OCI-LY7 (cell line): Measurements from ENCODE around the gene PAQR4. TPM values are rescaled to one million over a fixed set of nuclear protein-coding genes. Genes with fewer than 3 reads are reported as not detected.

ENCODE experiments used
- BruUV-seq: library from RNA; stranded (reverse); fragments of 400-500 nt; replicated peaks from 2 replicates; lab custom pipeline; 2021; lab: Mats Ljungman, UMichigan
- CTCF ChIA-PET: fragments of 300-600 bp; sonication (Branson Sonifier 250); formaldehyde crosslinking; loops from one replicate; lab custom pipeline; 2022; ENCODE audit warnings: antibody characterized with exemption; ENCODE audit not compliant: unreplicated experiment; lab: Charles Lee
- POLR2A ChIA-PET: fragments of 300-600 bp; sonication (Branson Sonifier 250); formaldehyde crosslinking; loops from one replicate; lab custom pipeline; 2022; ENCODE audit warnings: antibody characterized with exemption; lab: Charles Lee
- DNase-seq: peaks from one replicate; pipeline ENCODE4 v3.0.0-alpha.2; 2015; ENCODE audit warnings: low spot score
- H2AFZ ChIP-seq: fragments of 200-600 bp; sonication (generic), shearing (Covaris generic); 2 replicates; pipeline ENCODE4 v1.6.1; 2014; ENCODE audit warnings: mild to moderate bottlenecking, antibody characterized with exemption, low read length, moderate library complexity
- H3K27ac ChIP-seq: fragments of 200-600 bp; sonication (generic); 2 replicates; pipeline ENCODE4 v1.5.1; 2014; ENCODE audit warnings: mixed run types, low read depth, mild to moderate bottlenecking, moderate library complexity, low read length, inconsistent platforms; ENCODE audit not compliant: poor library complexity, severe bottlenecking
- H3K36me3 ChIP-seq: fragments of 200-600 bp; sonication (generic); 2 replicates; pipeline ENCODE4 v1.6.1; 2014; ENCODE audit warnings: mild to moderate bottlenecking, antibody characterized with exemption, low read length, moderate library complexity, mixed read lengths; ENCODE audit not compliant: insufficient read depth
- H3K4me1 ChIP-seq: fragments of 200-600 bp; sonication (generic); 2 replicates; pipeline ENCODE4 v1.5.1; 2014; ENCODE audit warnings: mild to moderate bottlenecking, low read length; ENCODE audit not compliant: insufficient read depth, poor library complexity, severe bottlenecking
- H3K4me2 ChIP-seq: fragments of 200-600 bp; sonication (generic); 2 replicates; pipeline ENCODE4 v1.6.1; 2014; ENCODE audit warnings: mild to moderate bottlenecking, low read length
- H3K4me3 ChIP-seq: fragments of 200-600 bp; sonication (generic); 2 replicates; pipeline ENCODE4 v1.5.1; 2014; ENCODE audit warnings: mild to moderate bottlenecking, low read depth, low read length; ENCODE audit not compliant: poor library complexity, severe bottlenecking
- H3K79me2 ChIP-seq: fragments of 200-600 bp; sonication (generic); 2 replicates; pipeline ENCODE4 v1.6.1; 2016; ENCODE audit warnings: low read depth, mild to moderate bottlenecking, low read length, moderate library complexity, mixed read lengths; ENCODE audit not compliant: insufficient read depth
- H3K9me2 ChIP-seq: fragments of 200-600 bp; sonication (generic); 2 replicates; pipeline ENCODE4 v1.6.1; 2016; ENCODE audit warnings: mild to moderate bottlenecking, low read length, mixed read lengths; ENCODE audit not compliant: insufficient read depth
- H3K9me3 ChIP-seq: fragments of 200-600 bp; sonication (generic); 2 replicates; pipeline ENCODE4 v1.6.1; 2014; ENCODE audit warnings: mild to moderate bottlenecking, mixed run types, low read length, mixed read lengths
- H4K20me1 ChIP-seq: fragments of 200-600 bp; sonication (generic); 2 replicates; pipeline ENCODE4 v1.6.1; 2014; ENCODE audit warnings: mild to moderate bottlenecking, antibody characterized with exemption, low read length, moderate library complexity, mixed read lengths; ENCODE audit not compliant: insufficient read depth
- CTCF ChIP-seq: fragments of 200-600 bp; sonication (generic); conservative IDR thresholded peaks from 2 replicates; pipeline ENCODE4 v1.5.1; 2014; ENCODE audit warnings: mild to moderate bottlenecking, antibody characterized with exemption, low read length, moderate library complexity, mixed read lengths
- EZH2phosphoT487 ChIP-seq: fragments of 200-600 bp; sonication (generic); IDR thresholded peaks from 2 replicates; pipeline ENCODE4 v1.6.1; 2018; ENCODE audit warnings: low read depth, borderline replicate concordance, mild to moderate bottlenecking, mixed run types, antibody characterized with exemption, low read length, moderate library complexity, mixed read lengths
- intact Hi-C: fragments of 100-400 bp; cut with micrococcal nuclease; formaldehyde crosslinking; loops from one replicate; pipeline ENCODE4 v1.10.0; 2022; ENCODE audit not compliant: unreplicated experiment
- total RNA-seq, 2 experiments: library from RNA; depleted of rRNA in 1 of 2; stranded (reverse); fragments of >200 nt in 1 of 2; shearing (Covaris generic) in 1 of 2; gene quantifications; 2 replicates each; pipeline ENCODE4 v1.2.3, GENCODE V29; 2014 to 2022

Gene PAQR4
- total RNA-seq, 2 experiments from 2014 or later, result 49.1 to 59.7 TPM

- Histone ChIP-seq H3K4me1 (peaks cover 39% of the 10 kb centered on the region), H3K4me3 (no peak overlapping the region), H2AFZ (no peak overlapping the region), H3K27ac (no peak overlapping the region), H3K9me3 (no peaks in the 10 kb centered on the region), H4K20me1 (peaks cover 6% of the 10 kb centered on the region; the same call in 1 of the 2 replicates), H3K4me2 (no peak overlapping the region), H3K9me2 (no peaks in the 10 kb centered on the region), H3K36me3 (peaks cover 90% of the 10 kb centered on the region), H3K79me2 (peaks cover 21% of the 10 kb centered on the region; the same call in 1 of the 2 replicates)
- no TSS peak for BruUV-seq
- TF ChIP-seq EZH2phosphoT487, result no peak
- TF ChIP-seq CTCF, result no peak
- POLR2A ChIA-PET, result no interaction called here
- CTCF ChIA-PET, result no interaction called here
- intact Hi-C loops, result no loop called here
- no peak for DNase-seq
Measured at GRCh38 chr16:2974319-2975056, 5.3 kb downstream of the PAQR4 start.

- no peak overlapping the region for H3K4me3 ChIP-seq
- peaks cover 27% of the 10 kb centered on the region; the same call in 1 of the 2 replicates for H3K79me2 ChIP-seq
- no peak overlapping the region for H3K27ac ChIP-seq
- no TSS peak for BruUV-seq
- intact Hi-C loops, result no loop called here
- no peak for TF ChIP-seq EZH2phosphoT487
- no peak for DNase-seq
- no peak overlapping the region for H2AFZ ChIP-seq
- no peaks in the 10 kb centered on the region for H3K9me3 ChIP-seq
- POLR2A ChIA-PET, result interaction anchor here (0.6 kb wide), 2 partner anchors 22 to 54 kb away, joined by 3 read pairs; no protein-coding TSS in a partner anchor
- peaks cover 92% of the 10 kb centered on the region for H3K36me3 ChIP-seq
- CTCF ChIA-PET, result no interaction called here
- H3K4me1 ChIP-seq, result peaks cover 38% of the 10 kb centered on the region
- H3K9me2 ChIP-seq, result no peaks in the 10 kb centered on the region
- H4K20me1 ChIP-seq, result peaks cover 6% of the 10 kb centered on the region; the same call in 1 of the 2 replicates
- H3K4me2 ChIP-seq, result no peak overlapping the region
Measured at GRCh38 chr16:2975161-2975795, 6.1 kb downstream of the PAQR4 start.

DNA sequence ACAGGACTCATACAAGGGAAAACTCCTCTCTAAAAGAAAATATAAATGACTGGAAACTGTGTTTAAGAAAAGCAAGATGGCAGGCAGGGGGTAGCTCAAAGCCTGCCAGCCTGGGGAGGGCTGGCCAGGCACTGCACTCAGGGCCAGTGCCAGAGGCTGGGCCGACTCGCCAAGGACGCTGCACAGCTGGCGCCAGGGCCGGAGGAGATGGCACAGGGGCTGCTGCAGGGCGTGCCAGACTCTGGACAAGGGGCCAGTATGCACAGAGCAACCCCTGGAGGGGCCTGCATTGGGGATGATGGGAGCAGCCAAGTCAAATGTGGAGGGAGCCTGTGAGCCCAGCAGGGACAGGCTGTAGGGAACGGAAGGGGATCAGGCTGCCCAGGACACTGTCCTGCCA lies 7.1 kb downstream of the PAQR4 start:
- peaks cover 83% of the 10 kb centered on the region for H3K36me3 ChIP-seq
- CTCF ChIA-PET, result no interaction called here
- no peak overlapping the region for H3K27ac ChIP-seq
- intact Hi-C loops, result no loop called here
- no peak overlapping the region for H2AFZ ChIP-seq
- POLR2A ChIA-PET, result no interaction called here
- peaks cover 34% of the 10 kb centered on the region for H3K4me1 ChIP-seq
- no peak overlapping the region for H3K4me3 ChIP-seq
- no peak for DNase-seq
- H3K9me3 ChIP-seq, result no peaks in the 10 kb centered on the region
- no peaks in the 10 kb centered on the region for H3K9me2 ChIP-seq
- no peaks in the 10 kb centered on the region for H4K20me1 ChIP-seq
- peaks cover 27% of the 10 kb centered on the region; the same call in 1 of the 2 replicates for H3K79me2 ChIP-seq
- no TSS peak for BruUV-seq
- no peak overlapping the region for H3K4me2 ChIP-seq
- TF ChIP-seq EZH2phosphoT487 (no peak), CTCF (no peak)
